Suppressor macrophage treated with lipopolysaccharide for 1 hour (primary cell): ENCODE results near the gene SESTD1.
A peak's percentile ranks its signal among the peaks of the same experiment; 100 is the strongest.
"Not testable (repeated sequence)": the region's sequence is repeated elsewhere in the genome, so short reads cannot be mapped to it uniquely, and the experiment has no call there.

Source experiments
- DNase-seq, 3 donors: peaks; one replicate each; pipeline ENCODE4 v3.0.0-alpha.2; 2020 to 2022

Gene SESTD1

DNA sequence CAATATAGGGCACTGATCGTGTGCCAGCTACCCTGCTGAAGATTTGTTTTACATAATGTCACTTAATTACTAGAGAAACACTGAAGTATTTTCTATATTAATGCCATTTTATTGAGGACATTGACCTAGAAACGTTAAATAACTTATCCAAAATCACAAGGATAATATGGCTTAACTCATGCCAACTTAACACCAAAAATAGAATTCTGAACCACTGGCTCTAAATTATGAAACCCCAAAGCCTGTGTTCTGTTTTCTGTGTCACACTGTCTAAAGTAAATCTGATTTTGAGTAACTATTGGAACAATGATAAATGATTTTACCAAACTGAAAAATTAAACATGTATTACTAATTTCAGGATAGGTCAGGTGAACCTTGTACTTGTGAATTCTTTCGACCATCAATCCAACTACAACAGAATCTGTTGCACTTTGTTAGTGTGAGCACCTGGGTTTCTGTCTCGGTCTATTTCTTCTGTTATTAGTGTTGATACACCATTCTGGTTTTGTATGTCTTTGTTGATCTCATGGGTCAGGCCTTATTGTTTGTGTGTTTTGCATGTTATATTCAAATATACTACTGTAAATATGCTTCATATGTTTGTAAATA is 166.4 kb downstream of the SESTD1 start:
- peak in 1 of 3 donors; percentile 17 for DNase-seq

DNA sequence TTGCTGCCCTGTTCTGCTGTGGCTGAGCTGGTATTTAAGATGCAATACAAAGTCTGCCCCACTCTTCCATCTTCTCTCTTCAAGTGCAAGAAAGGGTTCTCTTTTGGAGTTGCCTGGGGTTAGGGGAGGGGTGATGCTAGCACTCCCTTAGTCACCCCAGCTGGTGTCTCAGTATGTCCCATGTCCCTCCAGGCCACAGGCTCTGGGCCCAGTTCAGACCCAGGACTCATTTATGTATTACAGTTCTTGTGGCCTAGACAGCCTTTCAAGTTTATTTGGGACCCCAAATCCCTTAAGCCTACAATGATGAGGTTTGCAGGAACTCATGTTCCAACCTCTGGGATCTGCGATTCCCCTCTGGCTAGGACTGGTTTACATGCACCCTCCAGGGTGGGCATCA is 167.5 kb downstream of the SESTD1 start:
- DNase-seq = peak in 1 of 3 donors; percentile 12

DNA sequence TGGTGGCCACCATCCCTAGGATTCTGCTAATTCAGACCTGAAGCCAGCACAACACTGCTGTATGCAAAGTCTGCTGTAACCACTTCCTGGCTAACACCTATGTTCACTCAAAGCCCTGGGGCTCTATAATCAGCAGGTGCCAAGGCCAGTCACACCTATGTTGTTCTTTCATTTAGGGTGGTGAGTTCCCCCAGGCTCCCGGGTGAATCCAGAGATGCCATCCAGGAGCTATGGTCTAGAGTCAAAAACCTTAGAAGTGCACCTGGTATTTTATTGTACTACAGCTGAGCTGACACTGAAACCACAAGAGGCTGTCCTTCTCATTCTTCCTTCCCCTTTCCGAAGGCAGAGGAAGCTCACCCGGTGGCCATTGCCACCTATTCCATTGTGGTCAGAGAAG is 168.5 kb downstream of the SESTD1 start:
- peak in 1 of 3 donors; percentile 12 for DNase-seq

- not testable (repeated sequence) for DNase-seq
Observed at GRCh38 chr2:179092912-179093311, 171.7 kb downstream of the SESTD1 start.

- no peak for DNase-seq
Observed at GRCh38 chr2:179082697-179083096, 181.9 kb downstream of the SESTD1 start.

GRCh38 chr2:179081954-179082353 is 182.7 kb downstream of the SESTD1 start:
- DNase-seq = no peak

GRCh38 chr2:179072527-179072926 is 192.1 kb downstream of the SESTD1 start:
- DNase-seq = no peak

GRCh38 chr2:179071810-179072355 is 192.7 kb downstream of the SESTD1 start:
- no peak for DNase-seq

- no peak for DNase-seq
Observed at GRCh38 chr2:179070895-179071294, 193.7 kb downstream of the SESTD1 start.

- no peak for DNase-seq
Observed at GRCh38 chr2:179069685-179070084, 194.9 kb downstream of the SESTD1 start.

GRCh38 chr2:179068991-179069643 is 195.5 kb downstream of the SESTD1 start:
- DNase-seq = no peak

- peak in 1 of 3 donors; percentile 20 for DNase-seq
Observed at GRCh38 chr2:179059026-179059700, 205.5 kb downstream of the SESTD1 start.

DNA sequence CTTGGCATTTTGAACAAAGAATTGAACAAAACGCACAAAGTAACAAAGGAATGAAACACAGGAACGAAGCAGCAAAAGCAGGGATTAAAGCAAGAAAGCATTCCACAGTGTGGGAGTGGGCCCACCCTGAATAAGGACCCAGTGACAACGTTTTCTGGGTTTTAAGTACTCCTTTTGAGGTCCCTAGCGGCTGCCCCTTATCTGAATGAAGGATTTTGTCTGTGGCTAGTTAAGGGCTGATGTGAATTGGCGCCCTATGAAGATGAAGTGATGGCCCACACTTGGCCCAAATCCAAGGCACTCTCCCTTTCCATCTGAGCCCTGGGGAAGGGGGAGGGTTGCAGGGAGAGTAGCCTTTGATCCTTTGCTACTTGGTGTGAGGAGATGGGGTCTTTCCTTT is 206.9 kb downstream of the SESTD1 start:
- no peak for DNase-seq

DNA sequence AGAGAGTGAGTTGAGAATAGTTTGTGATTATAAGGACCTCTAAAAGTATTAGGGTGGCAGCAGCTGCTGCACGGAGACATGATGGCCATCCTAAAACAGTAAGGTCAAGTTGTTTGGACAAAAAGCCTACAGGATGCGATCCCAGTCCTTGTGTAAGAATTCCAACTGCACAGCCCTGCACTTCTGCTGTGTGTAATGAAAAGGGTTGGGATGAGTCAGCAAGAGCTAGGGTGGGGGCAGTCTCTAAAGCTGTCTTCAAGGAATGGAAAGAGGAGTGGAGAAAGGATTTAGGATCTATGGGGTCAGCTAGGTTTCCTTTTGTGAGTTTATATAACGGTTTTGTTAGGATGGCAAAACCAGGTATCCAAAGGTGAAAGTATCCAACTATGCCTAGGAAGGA is 211.1 kb downstream of the SESTD1 start:
- not testable (repeated sequence) for DNase-seq
